HG02588 (cell line): ENCODE data around the gene MAP4K3.
"Not testable (repeated sequence)": the region's sequence is repeated elsewhere in the genome, so short reads cannot be mapped to it uniquely, and the experiment has no call there.

Experiments used
- ATAC-seq: cut with Tn5 transposase; IDR thresholded peaks from one replicate; pipeline ENCODE4 v1.9.1; 2021; ENCODE audit warnings: mild to moderate bottlenecking, moderate library complexity; ENCODE audit not compliant: unreplicated experiment

The MAP4K3 gene

GRCh38 chr2:39411181-39411944 lies 25.7 kb downstream of the MAP4K3 start:
- ATAC-seq, result no peak

- no peak for ATAC-seq
These were observed 27.2 kb downstream of the MAP4K3 start for GRCh38 chr2:39409697-39410389.

GRCh38 chr2:39408351-39409136 lies 28.5 kb downstream of the MAP4K3 start:
- ATAC-seq, result peak; percentile 59

GRCh38 chr2:39407516-39408296 lies 29.4 kb downstream of the MAP4K3 start:
- no peak for ATAC-seq

- no peak for ATAC-seq
These were observed 31.7 kb downstream of the MAP4K3 start for GRCh38 chr2:39405364-39405763.

GRCh38 chr2:39403311-39403710 lies 33.8 kb downstream of the MAP4K3 start:
- ATAC-seq, result peak; percentile 63

- ATAC-seq, result no peak
These were observed 35.8 kb downstream of the MAP4K3 start for GRCh38 chr2:39401319-39401718.

GRCh38 chr2:39399570-39399969 lies 37.5 kb downstream of the MAP4K3 start:
- ATAC-seq, result no peak

- no peak for ATAC-seq
These were observed 41.8 kb downstream of the MAP4K3 start for GRCh38 chr2:39395313-39395712.

- no peak for ATAC-seq
These were observed 42.5 kb downstream of the MAP4K3 start for GRCh38 chr2:39394516-39394961.

GRCh38 chr2:39392672-39393071 lies 44.4 kb downstream of the MAP4K3 start:
- no peak for ATAC-seq

- ATAC-seq, result no peak
These were observed 46.9 kb downstream of the MAP4K3 start for GRCh38 chr2:39390216-39390615.

GRCh38 chr2:39386064-39386463 lies 51.0 kb downstream of the MAP4K3 start:
- ATAC-seq, result no peak

- ATAC-seq, result no peak
These were observed 51.9 kb downstream of the MAP4K3 start for GRCh38 chr2:39385172-39385571.

- not testable (repeated sequence) for ATAC-seq
These were observed 53.0 kb downstream of the MAP4K3 start for GRCh38 chr2:39384071-39384470.

GRCh38 chr2:39383146-39383545 lies 53.9 kb downstream of the MAP4K3 start:
- no peak for ATAC-seq

GRCh38 chr2:39381653-39382052 lies 55.4 kb downstream of the MAP4K3 start:
- ATAC-seq, result no peak

- no peak for ATAC-seq
These were observed 56.4 kb downstream of the MAP4K3 start for GRCh38 chr2:39380525-39381150.

GRCh38 chr2:39379643-39380524 lies 57.2 kb downstream of the MAP4K3 start:
- peak; percentile 71 for ATAC-seq
